ENCODE data around the gene SMIM10L1. TPM values are rescaled to one million over a fixed set of nuclear protein-coding genes. Genes with fewer than 3 reads are reported as not detected.

The SMIM10L1 gene
- total RNA-seq, 6 experiments from 2014 or later: 5.4 to 9.4 (median 6.3) TPM

- ATAC-seq: no peak
- WGBS (ENCODE audit: insufficient coverage, low coverage, low lambda C conversion rate, missing lambda C conversion rate): 3% methylated on average over 10 of the region's 10 CpGs
Measured at GRCh38 chr12:11171969-11172675, 1.1 kb downstream of the SMIM10L1 start.

GRCh38 chr12:11174022-11174421 lies 3.0 kb downstream of the SMIM10L1 start:
- DNase-seq (no peak), ATAC-seq (no peak)
- H3K27ac ChIP-seq: no peak overlapping the region
- no peaks in the 10 kb centered on the region for H3K36me3 ChIP-seq
- no peaks in the 10 kb centered on the region for H3K27me3 ChIP-seq
- TF ChIP-seq CTCF (IDR thresholded peaks at IDR 0.05) (no peak), POLR2A (IDR thresholded peaks at IDR 0.05) (no peak)
- 96% methylated on average over 2 of the region's 2 CpGs for WGBS (ENCODE audit: insufficient coverage, low coverage, low lambda C conversion rate, missing lambda C conversion rate)
- no peak overlapping the region for H3K4me3 ChIP-seq
- H3K9me3 ChIP-seq: no peaks in the 10 kb centered on the region
- intact Hi-C loops (cut with DNase I): no loop called here
- H3K4me1 ChIP-seq: peaks cover 0 to 25% (median 2%) of the 10 kb centered on the region in 4 donors

More at GRCh38 chr12:11171969-11172675, 1.1 kb downstream of the SMIM10L1 start:
- intact Hi-C loops (cut with DNase I): no loop called here
- H3K27me3 ChIP-seq: no peaks in the 10 kb centered on the region
- no peaks in the 10 kb centered on the region for H3K36me3 ChIP-seq
- peak overlapping the region; percentile 96 to 98 (median 97) for H3K27ac ChIP-seq
- no peak for DNase-seq
- peak overlapping the region; percentile 86 to 96 (median 89) for H3K4me3 ChIP-seq
- H3K9me3 ChIP-seq: no peaks in the 10 kb centered on the region
- peaks cover 0 to 25% (median 2%) of the 10 kb centered on the region in 4 donors for H3K4me1 ChIP-seq
- TF ChIP-seq POLR2A (IDR thresholded peaks at IDR 0.05) (no peak), CTCF (IDR thresholded peaks at IDR 0.05) (no peak)

GRCh38 chr12:11178250-11178649 lies 7.3 kb downstream of the SMIM10L1 start:
- TF ChIP-seq CTCF (IDR thresholded peaks at IDR 0.05) (no peak), POLR2A (IDR thresholded peaks at IDR 0.05) (no peak)
- ATAC-seq: no peak
- DNase-seq: no peak
- Histone ChIP-seq H3K4me1 (peaks cover 0 to 11% (median 3%) of the 10 kb centered on the region in 4 donors), H3K4me3 (no peak overlapping the region), H3K27ac (no peak overlapping the region), H3K27me3 (no peaks in the 10 kb centered on the region), H3K36me3 (no peaks in the 10 kb centered on the region), H3K9me3 (no peaks in the 10 kb centered on the region)
- WGBS (ENCODE audit: insufficient coverage, low coverage, low lambda C conversion rate, missing lambda C conversion rate): 90% methylated on average over 1 of the region's 1 CpG
- intact Hi-C loops (cut with DNase I): no loop called here

- Histone ChIP-seq H3K4me3 (no peak overlapping the region), H3K36me3 (no peaks in the 10 kb centered on the region), H3K27me3 (no peaks in the 10 kb centered on the region), H3K4me1 (peaks cover 0 to 11% (median 3%) of the 10 kb centered on the region in 4 donors), H3K27ac (peak overlapping the region in 2 of 3 donors; percentile 52 to 59), H3K9me3 (no peaks in the 10 kb centered on the region)
- intact Hi-C loops (cut with DNase I): no loop called here
- no peak for TF ChIP-seq CTCF (IDR thresholded peaks at IDR 0.05)
- no peak for DNase-seq
- ATAC-seq: peak; percentile 45 to 85 (median 74)
Measured at GRCh38 chr12:11182529-11182928, 11.5 kb downstream of the SMIM10L1 start.

All from right lobe of liver (tissue), 6 donors.